Chondrocyte (in vitro differentiated cells): ENCODE results near the gene SYMPK. TPM values are rescaled to one million over a fixed set of nuclear protein-coding genes. Genes with fewer than 3 reads are reported as not detected.

Experiments used
- DNase-seq: peaks from one replicate; pipeline ENCODE4 v3.0.0; 2021; ENCODE audit warnings: mixed read lengths, low spot score
- H3K27ac Mint-ChIP-seq: one replicate; pipeline ENCODE4 v1.8.0; 2021; ENCODE audit warnings: mild to moderate bottlenecking, moderate library complexity, mixed read lengths; ENCODE audit not compliant: unreplicated experiment
- H3K27me3 Mint-ChIP-seq: 2 replicates; pipeline ENCODE4 v1.8.0; 2021; ENCODE audit warnings: low read depth, mixed read lengths
- H3K36me3 Mint-ChIP-seq: 2 replicates; pipeline ENCODE4 v1.8.0; 2021; ENCODE audit warnings: low read depth, mixed read lengths
- H3K4me1 Mint-ChIP-seq: 2 replicates; pipeline ENCODE4 v1.8.0; 2021; ENCODE audit warnings: low read depth, mild to moderate bottlenecking, mixed read lengths
- H3K4me3 Mint-ChIP-seq: one replicate; pipeline ENCODE4 v1.8.0; 2021; ENCODE audit warnings: mild to moderate bottlenecking, moderate library complexity, mixed read lengths; ENCODE audit not compliant: unreplicated experiment
- H3K9me3 Mint-ChIP-seq: 2 replicates; pipeline ENCODE4 v1.8.0; 2021; ENCODE audit warnings: low read depth, mixed read lengths
- CTCF ChIP-seq: fragments of 200-600 bp; sonication (generic); IDR thresholded peaks from 2 replicates; pipeline ENCODE4 v1.5.0; 2021; ENCODE audit warnings: antibody characterized with exemption, mild to moderate bottlenecking, moderate library complexity
- total RNA-seq: library from RNA; stranded (reverse); gene quantifications from 3 replicates; pipeline ENCODE4 v1.2.1, GENCODE V29; 2021

Gene SYMPK
- total RNA-seq, 1 donor from 2014 or later = 56.5 TPM

- H3K9me3 Mint-ChIP-seq = no peaks in the 10 kb centered on the region
- H3K4me1 Mint-ChIP-seq = peaks cover 19% of the 10 kb centered on the region
- peak overlapping the region; percentile 50 for H3K27ac Mint-ChIP-seq
- DNase-seq = no peak
- H3K27me3 Mint-ChIP-seq = no peaks in the 10 kb centered on the region
- H3K36me3 Mint-ChIP-seq = peaks cover 13% of the 10 kb centered on the region
- TF ChIP-seq CTCF = no peak
- H3K4me3 Mint-ChIP-seq = no peak overlapping the region
These were observed 90.7 kb downstream of the SYMPK start for GRCh38 chr19:45772130-45772840.

- Mint-ChIP-seq H3K27me3 (no peaks in the 10 kb centered on the region), H3K4me3 (peak overlapping the region; percentile 95), H3K27ac (peak overlapping the region; percentile 95), H3K9me3 (no peaks in the 10 kb centered on the region), H3K4me1 (peaks cover 19% of the 10 kb centered on the region), H3K36me3 (peaks cover 6% of the 10 kb centered on the region)
- TF ChIP-seq CTCF = no peak
- DNase-seq = no peak
These were observed 91.5 kb downstream of the SYMPK start for GRCh38 chr19:45771311-45771933.

- peak; percentile 99 for TF ChIP-seq CTCF
- Mint-ChIP-seq H3K36me3 (peaks cover 6% of the 10 kb centered on the region), H3K9me3 (no peaks in the 10 kb centered on the region), H3K4me1 (peaks cover 26% of the 10 kb centered on the region), H3K27me3 (no peaks in the 10 kb centered on the region), H3K4me3 (peak overlapping the region; percentile 95), H3K27ac (peak overlapping the region; percentile 95)
- DNase-seq = peak; percentile 99
These were observed 92.5 kb downstream of the SYMPK start for GRCh38 chr19:45770192-45771101.

- DNase-seq = no peak
- TF ChIP-seq CTCF = no peak
- H3K9me3 Mint-ChIP-seq = no peaks in the 10 kb centered on the region
- H3K27me3 Mint-ChIP-seq = no peaks in the 10 kb centered on the region
- H3K4me1 Mint-ChIP-seq = peaks cover 31% of the 10 kb centered on the region
- peaks cover 3% of the 10 kb centered on the region for H3K36me3 Mint-ChIP-seq
- peak overlapping the region; percentile 95 for H3K4me3 Mint-ChIP-seq
- peak overlapping the region; percentile 95 for H3K27ac Mint-ChIP-seq
These were observed 93.1 kb downstream of the SYMPK start for GRCh38 chr19:45769821-45770191.
